Measurements from ENCODE around the gene UBQLN2.
"Not testable (repeated sequence)": the region's sequence is repeated elsewhere in the genome, so short reads cannot be mapped to it uniquely, and the experiment has no call there.

DNA sequence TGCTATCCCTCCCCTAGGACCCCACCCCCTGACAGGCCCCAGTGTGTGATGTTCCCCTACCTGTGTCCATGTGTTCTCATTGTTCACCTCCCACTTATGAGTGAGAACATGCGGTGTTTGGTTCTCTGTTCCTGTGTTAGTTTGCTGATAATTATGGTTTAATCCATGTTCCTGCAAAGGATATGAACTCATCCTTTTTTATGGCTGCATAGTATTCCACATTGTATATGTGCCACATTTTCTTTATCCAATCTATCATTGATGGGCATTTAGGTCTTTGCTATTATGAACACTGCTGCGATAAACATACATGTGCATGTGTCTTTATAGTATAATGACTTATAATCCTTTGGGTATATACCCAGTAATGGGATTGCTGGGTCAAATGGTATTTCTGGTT lies 28.4 kb downstream of the UBQLN2 start:
- TF ChIP-seq, protein P1, sequence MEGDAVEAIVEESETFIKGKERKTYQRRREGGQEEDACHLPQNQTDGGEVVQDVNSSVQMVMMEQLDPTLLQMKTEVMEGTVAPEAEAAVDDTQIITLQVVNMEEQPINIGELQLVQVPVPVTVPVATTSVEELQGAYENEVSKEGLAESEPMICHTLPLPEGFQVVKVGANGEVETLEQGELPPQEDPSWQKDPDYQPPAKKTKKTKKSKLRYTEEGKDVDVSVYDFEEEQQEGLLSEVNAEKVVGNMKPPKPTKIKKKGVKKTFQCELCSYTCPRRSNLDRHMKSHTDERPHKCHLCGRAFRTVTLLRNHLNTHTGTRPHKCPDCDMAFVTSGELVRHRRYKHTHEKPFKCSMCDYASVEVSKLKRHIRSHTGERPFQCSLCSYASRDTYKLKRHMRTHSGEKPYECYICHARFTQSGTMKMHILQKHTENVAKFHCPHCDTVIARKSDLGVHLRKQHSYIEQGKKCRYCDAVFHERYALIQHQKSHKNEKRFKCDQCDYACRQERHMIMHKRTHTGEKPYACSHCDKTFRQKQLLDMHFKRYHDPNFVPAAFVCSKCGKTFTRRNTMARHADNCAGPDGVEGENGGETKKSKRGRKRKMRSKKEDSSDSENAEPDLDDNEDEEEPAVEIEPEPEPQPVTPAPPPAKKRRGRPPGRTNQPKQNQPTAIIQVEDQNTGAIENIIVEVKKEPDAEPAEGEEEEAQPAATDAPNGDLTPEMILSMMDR (IDR thresholded peaks at IDR 0.05), result not testable (repeated sequence)
- not testable (repeated sequence) for TF ChIP-seq POLR2AphosphoS5 (IDR thresholded peaks at IDR 0.05)

All from breast epithelium (tissue), 3 donors.